Measurements from ENCODE around the gene NDUFS4. TPM values are rescaled to one million over a fixed set of nuclear protein-coding genes. Genes with fewer than 3 reads are reported as not detected.
"Not testable (repeated sequence)": the region's sequence is repeated elsewhere in the genome, so short reads cannot be mapped to it uniquely, and the experiment has no call there.

Gene NDUFS4
- total RNA-seq, 2 experiments from 2014 or later: 53.0 to 53.4 TPM

DNA sequence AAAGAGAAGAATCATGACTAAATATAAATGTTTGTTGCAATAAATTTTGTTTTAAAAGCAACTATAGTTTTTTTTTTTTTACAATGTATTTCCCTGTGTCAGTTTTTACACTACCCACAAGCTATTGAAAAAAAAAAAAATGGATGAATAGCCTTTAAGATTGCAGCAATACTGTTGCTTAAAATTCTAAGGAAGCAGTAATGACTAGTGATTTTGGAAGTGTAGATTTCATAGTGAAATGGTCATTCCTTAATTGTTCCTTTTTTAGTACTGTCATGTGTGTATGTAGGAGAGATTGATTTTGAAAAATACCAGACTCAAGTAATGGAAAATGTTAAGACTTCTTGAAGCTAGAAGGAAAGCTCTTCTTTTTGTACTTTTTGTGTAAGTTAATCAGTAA, 53.1 kb downstream of the NDUFS4 start:
- POLR2A ChIA-PET: no interaction called here
- CTCF ChIA-PET: no interaction called here
- no peak for ATAC-seq
- Mint-ChIP-seq H3K27ac (no peak overlapping the region), H3K4me3 (no peak overlapping the region), H3K9me3 (ENCODE audit: insufficient read depth) (no peaks in the 10 kb centered on the region), H3K27me3 (ENCODE audit: low read depth) (no peaks in the 10 kb centered on the region), H3K4me1 (ENCODE audit: low read depth) (no peaks in the 10 kb centered on the region), H3K36me3 (ENCODE audit: low read depth) (peaks cover 9% of the 10 kb centered on the region)
- no peak for DNase-seq

DNA sequence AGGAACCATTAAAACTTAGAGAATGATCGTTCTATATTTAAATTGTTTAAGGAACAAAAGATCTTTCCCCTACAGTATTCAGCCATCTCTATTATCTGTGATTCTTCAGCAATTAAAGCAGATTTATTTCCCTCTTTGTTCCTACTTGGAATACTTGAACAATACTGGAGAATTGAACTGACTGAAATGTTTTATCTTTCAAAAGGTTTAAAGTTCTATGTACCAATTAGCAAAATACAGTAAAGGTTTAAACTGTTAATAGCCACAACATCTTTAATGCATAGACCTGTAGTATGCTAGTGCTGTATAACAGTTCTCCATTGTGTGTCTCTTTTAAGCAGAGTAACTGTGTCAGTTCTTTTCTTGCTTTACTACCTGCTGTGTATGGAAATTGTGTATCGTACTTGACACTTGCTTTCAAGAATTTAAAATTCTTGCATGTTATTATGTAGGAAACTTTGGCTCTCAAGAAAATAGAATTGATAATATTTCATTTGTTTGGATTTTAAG, 54.0 kb downstream of the NDUFS4 start:
- ATAC-seq (no peak), DNase-seq (no peak)
- Mint-ChIP-seq H3K36me3 (ENCODE audit: low read depth) (peaks cover 4% of the 10 kb centered on the region), H3K27me3 (ENCODE audit: low read depth) (no peaks in the 10 kb centered on the region), H3K4me3 (no peak overlapping the region), H3K9me3 (ENCODE audit: insufficient read depth) (no peaks in the 10 kb centered on the region), H3K4me1 (ENCODE audit: low read depth) (no peaks in the 10 kb centered on the region), H3K27ac (no peak overlapping the region)
- ChIA-PET CTCF (no interaction called here), POLR2A (no interaction called here)

DNA sequence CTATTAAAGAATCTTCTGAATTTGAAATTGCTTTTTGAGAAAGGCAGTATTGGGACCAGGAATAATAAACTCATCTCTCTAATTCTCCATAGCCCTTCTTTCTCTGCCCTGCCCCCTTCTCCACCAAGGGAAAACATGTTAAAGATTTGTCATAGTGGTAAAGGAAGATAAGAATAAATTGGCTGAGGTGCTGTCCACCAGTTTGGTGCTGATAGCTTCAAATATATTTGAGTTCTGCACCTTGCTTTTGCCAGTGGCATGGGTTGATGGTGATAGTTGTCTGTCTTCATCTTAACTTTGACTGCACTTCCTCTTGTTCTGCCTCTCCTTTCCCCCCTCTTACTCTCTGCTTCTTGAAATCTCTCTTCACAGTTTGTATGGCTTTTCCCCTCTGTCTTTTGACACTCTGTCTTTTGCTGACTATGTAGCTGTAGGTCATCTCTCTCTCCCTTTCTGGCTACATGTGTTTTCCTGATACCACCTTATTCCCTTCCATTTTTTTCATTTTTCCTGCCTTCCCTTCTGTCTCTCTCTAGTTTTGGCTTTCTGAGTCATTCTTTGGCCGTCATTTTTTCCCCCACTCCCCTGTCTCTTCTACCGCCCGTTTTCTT, 56.6 kb downstream of the NDUFS4 start:
- ChIA-PET CTCF (no interaction called here), POLR2A (no interaction called here)
- no peak for DNase-seq
- Mint-ChIP-seq H3K27ac (no peak overlapping the region), H3K36me3 (ENCODE audit: low read depth) (peaks cover 4% of the 10 kb centered on the region), H3K4me3 (no peak overlapping the region), H3K4me1 (ENCODE audit: low read depth) (no peaks in the 10 kb centered on the region), H3K9me3 (ENCODE audit: insufficient read depth) (no peaks in the 10 kb centered on the region), H3K27me3 (ENCODE audit: low read depth) (no peaks in the 10 kb centered on the region)
- no peak for ATAC-seq

DNA sequence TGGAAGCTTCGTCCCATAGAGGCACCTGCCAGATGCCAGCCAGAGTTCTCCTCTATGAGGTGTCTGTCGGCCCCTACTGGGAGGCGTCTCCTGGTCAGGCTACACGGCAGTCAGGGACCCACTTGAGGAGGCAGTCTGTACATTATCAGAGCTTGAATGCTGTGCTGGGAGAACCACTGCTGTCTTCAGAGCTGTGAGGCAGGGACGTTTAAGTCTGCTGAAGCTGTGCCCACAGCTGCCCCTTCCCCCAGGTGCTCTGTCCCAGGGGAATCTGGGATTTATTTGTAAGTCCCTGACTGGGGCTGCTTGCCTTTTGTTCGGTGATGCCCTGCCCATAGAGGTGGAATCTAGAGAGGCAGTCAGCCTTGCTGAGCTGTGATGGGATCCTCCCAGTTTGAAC, 70.8 kb downstream of the NDUFS4 start:
- POLR2A ChIA-PET: no interaction called here
- Mint-ChIP-seq H3K27me3 (ENCODE audit: low read depth) (no peaks in the 10 kb centered on the region), H3K36me3 (ENCODE audit: low read depth) (peaks cover 31% of the 10 kb centered on the region), H3K27ac (no peak overlapping the region), H3K4me3 (no peak overlapping the region), H3K4me1 (ENCODE audit: low read depth) (no peaks in the 10 kb centered on the region), H3K9me3 (ENCODE audit: insufficient read depth) (peaks cover 1% of the 10 kb centered on the region)
- DNase-seq: no peak
- ATAC-seq: no peak
- CTCF ChIA-PET: no interaction called here

DNA sequence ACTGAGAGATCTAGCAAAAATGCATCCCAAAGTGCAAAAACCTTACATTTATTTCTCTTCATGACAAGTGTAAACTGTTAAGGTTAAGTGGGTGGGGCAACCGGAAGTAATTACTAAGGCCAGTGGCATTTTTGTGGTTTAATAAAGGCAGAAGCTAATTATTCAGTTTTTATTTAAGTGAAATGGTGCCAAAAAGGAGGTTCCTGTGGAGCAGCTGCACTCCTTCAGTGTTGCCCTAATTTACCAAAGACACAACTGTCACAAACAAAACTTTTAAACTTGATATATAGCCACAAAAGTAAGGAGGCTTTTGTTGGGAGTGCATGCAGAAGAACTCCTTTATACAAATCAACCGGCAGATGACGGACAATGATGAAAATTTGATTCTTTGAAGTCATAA, 81.6 kb downstream of the NDUFS4 start:
- ATAC-seq (no peak), DNase-seq (no peak)
- no peak overlapping the region for H3K4me3 Mint-ChIP-seq
- H3K27me3 Mint-ChIP-seq (ENCODE audit: low read depth): no peaks in the 10 kb centered on the region
- peaks cover 17% of the 10 kb centered on the region for H3K36me3 Mint-ChIP-seq (ENCODE audit: low read depth)
- H3K27ac Mint-ChIP-seq: no peak overlapping the region
- H3K9me3 Mint-ChIP-seq (ENCODE audit: insufficient read depth): no peaks in the 10 kb centered on the region
- ChIA-PET POLR2A (no interaction called here), CTCF (no interaction called here)
- no peaks in the 10 kb centered on the region for H3K4me1 Mint-ChIP-seq (ENCODE audit: low read depth)

DNA sequence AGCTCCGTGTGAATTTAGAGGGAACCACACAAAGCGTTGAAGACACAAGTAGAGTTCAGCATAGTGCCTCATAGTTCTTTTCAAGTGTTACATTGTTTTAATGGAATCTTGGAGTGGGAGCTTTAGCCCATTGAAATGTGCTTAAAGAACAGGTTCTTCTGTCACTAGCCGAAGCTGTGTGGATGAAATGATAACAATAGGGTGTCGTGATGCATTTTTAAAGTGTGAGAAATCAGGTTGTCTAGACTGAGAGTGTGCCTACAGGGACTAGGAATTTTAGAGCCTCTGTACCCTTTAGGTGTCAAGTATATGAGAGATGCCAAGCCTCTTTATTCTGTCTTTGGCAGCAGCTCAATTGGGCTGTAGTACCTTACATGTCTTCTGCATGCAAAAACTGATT, 83.0 kb downstream of the NDUFS4 start:
- peaks cover 25% of the 10 kb centered on the region for H3K36me3 Mint-ChIP-seq (ENCODE audit: low read depth)
- no peaks in the 10 kb centered on the region for H3K27me3 Mint-ChIP-seq (ENCODE audit: low read depth)

DNA sequence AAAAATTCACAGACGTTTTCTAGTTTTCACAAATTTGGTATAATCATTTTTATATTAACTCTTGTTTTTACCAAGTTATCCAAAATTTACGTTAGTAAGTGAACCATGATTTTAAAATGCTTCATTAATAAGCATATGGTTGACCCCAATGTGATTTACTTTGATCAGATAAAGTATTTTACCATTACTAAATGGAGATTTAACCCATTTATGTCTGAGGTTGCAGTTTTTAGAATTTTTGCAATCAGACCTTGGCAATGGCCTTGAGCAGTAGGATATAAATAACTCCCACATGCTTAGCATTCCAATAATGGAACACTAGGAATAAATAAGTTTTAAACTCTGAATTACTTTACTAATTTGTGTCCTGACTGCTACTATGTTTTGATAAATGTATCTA, 84.6 kb downstream of the NDUFS4 start:
- H3K9me3 Mint-ChIP-seq (ENCODE audit: insufficient read depth): no peaks in the 10 kb centered on the region
- H3K27ac Mint-ChIP-seq: no peak overlapping the region
- POLR2A ChIA-PET: no interaction called here
- no peaks in the 10 kb centered on the region for H3K27me3 Mint-ChIP-seq (ENCODE audit: low read depth)
- H3K4me3 Mint-ChIP-seq: no peak overlapping the region
- ATAC-seq (no peak), DNase-seq (no peak)
- H3K36me3 Mint-ChIP-seq (ENCODE audit: low read depth): peaks cover 32% of the 10 kb centered on the region
- CTCF ChIA-PET: no interaction called here
- H3K4me1 Mint-ChIP-seq (ENCODE audit: low read depth): no peaks in the 10 kb centered on the region

More for the DNA sequence above, 83.0 kb downstream of the NDUFS4 start:
- no peak for DNase-seq
- POLR2A ChIA-PET: no interaction called here
- Mint-ChIP-seq H3K9me3 (ENCODE audit: insufficient read depth) (no peaks in the 10 kb centered on the region), H3K4me1 (ENCODE audit: low read depth) (no peaks in the 10 kb centered on the region), H3K4me3 (no peak overlapping the region), H3K27ac (no peak overlapping the region)
- ATAC-seq: no peak
- CTCF ChIA-PET: interaction anchor here (1.2 kb wide), 1 partner anchor 9 kb away, joined by 3 read pairs; no protein-coding TSS in a partner anchor

DNA sequence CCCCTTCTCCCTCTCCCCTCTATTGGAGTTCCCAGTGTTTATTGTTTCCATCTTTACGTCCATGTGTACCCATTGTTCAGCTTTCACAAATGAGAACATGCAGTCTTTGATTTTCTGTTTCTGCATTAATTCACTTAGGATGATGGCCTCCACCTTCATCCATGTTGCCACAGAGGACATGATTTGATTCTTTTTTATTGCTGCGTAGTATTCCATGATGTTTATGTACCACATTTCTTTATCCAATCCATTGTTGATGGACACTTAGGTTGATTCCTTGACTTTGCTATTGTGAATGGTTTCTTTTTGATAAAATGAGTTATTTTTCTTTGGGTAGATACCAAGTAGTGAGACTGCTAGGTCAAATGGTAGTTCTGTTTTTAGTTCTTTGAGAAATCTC, 88.9 kb downstream of the NDUFS4 start:
- Mint-ChIP-seq H3K4me3 (no peak overlapping the region), H3K27ac (no peak overlapping the region), H3K36me3 (ENCODE audit: low read depth) (peaks cover 26% of the 10 kb centered on the region), H3K27me3 (ENCODE audit: low read depth) (no peaks in the 10 kb centered on the region), H3K4me1 (ENCODE audit: low read depth) (no peaks in the 10 kb centered on the region), H3K9me3 (ENCODE audit: insufficient read depth) (no peaks in the 10 kb centered on the region)
- DNase-seq (no peak), ATAC-seq (no peak)
- POLR2A ChIA-PET: no interaction called here
- CTCF ChIA-PET: no interaction called here

DNA sequence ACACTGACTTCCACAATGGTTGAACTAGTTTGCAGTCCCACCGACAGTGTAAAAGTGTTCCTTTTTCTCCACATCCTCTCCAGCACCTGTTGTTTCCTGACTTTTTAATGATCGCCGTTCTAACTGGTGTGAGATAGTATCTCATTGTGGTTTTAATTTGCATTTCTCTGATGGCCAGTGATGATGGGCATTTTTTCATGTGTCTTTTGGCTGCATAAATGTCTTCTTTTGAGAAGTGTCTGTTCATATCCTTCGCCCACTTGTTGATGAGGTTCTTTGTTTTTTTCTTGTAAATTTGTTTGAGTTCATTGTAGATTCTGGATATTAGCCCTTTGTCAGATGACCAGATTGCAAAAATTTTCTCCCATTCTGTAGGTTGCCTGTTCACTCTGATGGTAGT, 100.1 kb downstream of the NDUFS4 start:
- CTCF ChIA-PET; DNase-seq; H3K4me1 Mint-ChIP-seq (ENCODE audit: low read depth); H3K27me3 Mint-ChIP-seq (ENCODE audit: low read depth); H3K4me3 Mint-ChIP-seq; H3K9me3 Mint-ChIP-seq (ENCODE audit: insufficient read depth); H3K27ac Mint-ChIP-seq; ATAC-seq; POLR2A ChIA-PET: not testable (repeated sequence)
- peaks cover 39% of the 10 kb centered on the region for H3K36me3 Mint-ChIP-seq (ENCODE audit: low read depth)

DNA sequence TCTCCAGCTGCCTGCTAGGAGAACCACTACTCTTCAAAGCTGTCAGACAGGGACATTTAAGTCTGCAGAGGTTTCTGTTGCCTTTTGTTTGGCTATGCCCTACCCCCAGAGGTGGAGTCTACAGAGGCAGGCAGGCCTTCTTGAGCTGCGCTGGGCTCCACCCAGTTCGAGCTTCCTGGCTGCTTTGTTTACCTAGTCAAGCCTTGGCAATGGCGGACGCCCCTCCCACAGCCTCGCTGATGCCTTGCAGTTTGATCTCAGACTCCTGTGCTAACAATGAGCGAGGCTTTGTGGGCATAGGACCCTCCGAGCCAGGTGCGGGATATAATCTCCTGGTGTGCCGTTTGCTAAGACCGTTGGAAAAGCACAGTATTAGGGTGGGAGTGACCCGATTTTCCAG, 104.9 kb downstream of the NDUFS4 start:
- H3K36me3 Mint-ChIP-seq (ENCODE audit: low read depth): peaks cover 45% of the 10 kb centered on the region
- H3K4me3 Mint-ChIP-seq; H3K27ac Mint-ChIP-seq; DNase-seq; POLR2A ChIA-PET; H3K9me3 Mint-ChIP-seq (ENCODE audit: insufficient read depth); H3K27me3 Mint-ChIP-seq (ENCODE audit: low read depth); H3K4me1 Mint-ChIP-seq (ENCODE audit: low read depth); ATAC-seq; CTCF ChIA-PET: not testable (repeated sequence)

DNA sequence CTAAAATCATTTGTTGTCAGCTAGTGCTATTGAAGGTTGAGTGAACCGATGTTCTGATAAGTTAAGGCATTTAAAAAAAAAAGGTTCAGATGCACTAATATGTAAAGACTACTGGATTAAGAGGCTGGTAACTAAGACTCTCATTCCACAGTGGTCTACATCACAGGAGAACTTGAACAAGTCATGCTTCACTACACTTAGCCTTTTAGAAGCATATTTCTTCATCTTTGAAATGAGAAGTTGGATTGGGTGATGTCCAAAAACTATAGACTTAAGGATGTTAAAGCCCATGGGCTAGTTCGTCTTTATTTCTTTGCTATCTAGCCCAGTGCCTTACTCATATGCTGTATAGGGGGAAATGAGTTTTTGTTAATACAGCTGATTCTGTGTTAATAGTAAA, 107.2 kb downstream of the NDUFS4 start:
- Mint-ChIP-seq H3K9me3 (ENCODE audit: insufficient read depth) (peaks cover 10% of the 10 kb centered on the region), H3K27me3 (ENCODE audit: low read depth) (no peaks in the 10 kb centered on the region), H3K36me3 (ENCODE audit: low read depth) (peaks cover 41% of the 10 kb centered on the region), H3K27ac (no peak overlapping the region), H3K4me3 (no peak overlapping the region), H3K4me1 (ENCODE audit: low read depth) (no peaks in the 10 kb centered on the region)
- ChIA-PET POLR2A (no interaction called here), CTCF (no interaction called here)
- ATAC-seq (no peak), DNase-seq (no peak)

DNA sequence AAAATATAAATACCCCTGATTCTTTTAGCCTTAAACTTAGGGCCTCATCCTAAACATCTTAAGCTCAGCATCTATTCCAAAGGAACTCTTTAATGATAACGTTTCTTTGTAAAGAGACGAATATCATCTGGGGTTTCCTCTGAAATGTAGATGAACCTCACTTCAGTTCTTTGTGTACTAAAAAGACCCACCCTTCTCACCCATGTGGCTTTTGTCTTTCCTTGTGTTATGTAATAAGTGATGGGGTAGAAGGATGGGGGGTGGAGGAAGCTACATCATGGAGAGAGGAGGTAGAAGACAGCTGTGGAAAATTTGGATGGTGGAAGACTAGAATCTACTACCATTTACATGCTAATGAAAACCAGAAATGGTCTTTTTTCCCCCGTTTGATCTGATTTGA, 111.0 kb downstream of the NDUFS4 start:
- Mint-ChIP-seq H3K27me3 (ENCODE audit: low read depth) (no peaks in the 10 kb centered on the region), H3K9me3 (ENCODE audit: insufficient read depth) (no peaks in the 10 kb centered on the region), H3K36me3 (ENCODE audit: low read depth) (peaks cover 20% of the 10 kb centered on the region), H3K4me1 (ENCODE audit: low read depth) (no peaks in the 10 kb centered on the region), H3K4me3 (no peak overlapping the region), H3K27ac (no peak overlapping the region)
- CTCF ChIA-PET: no interaction called here
- POLR2A ChIA-PET: no interaction called here
- ATAC-seq (no peak), DNase-seq (no peak)

DNA sequence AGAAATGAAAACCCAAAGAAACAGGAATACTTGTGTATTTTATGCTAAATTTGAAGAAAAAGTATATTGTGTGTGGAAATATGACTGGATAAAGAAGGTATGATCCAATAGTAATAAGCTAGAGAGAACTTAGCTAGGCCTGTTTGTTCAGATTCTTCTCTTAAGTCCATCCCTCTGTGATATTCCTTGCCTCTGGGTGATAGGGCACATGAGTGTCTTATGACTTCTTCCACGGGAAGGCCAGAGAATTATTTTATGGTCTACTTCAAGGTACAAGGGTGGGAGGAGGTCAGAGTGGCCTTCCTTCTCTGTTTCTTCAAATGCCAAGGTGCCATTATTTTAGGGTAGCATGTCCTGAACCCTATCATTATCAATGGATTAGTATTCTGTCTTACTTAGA, 113.7 kb downstream of the NDUFS4 start:
- no peak for DNase-seq
- H3K36me3 Mint-ChIP-seq (ENCODE audit: low read depth): peaks cover 19% of the 10 kb centered on the region
- no peak overlapping the region for H3K4me3 Mint-ChIP-seq
- H3K4me1 Mint-ChIP-seq (ENCODE audit: low read depth): no peaks in the 10 kb centered on the region
- CTCF ChIA-PET: no interaction called here
- no peak overlapping the region for H3K27ac Mint-ChIP-seq
- POLR2A ChIA-PET: no interaction called here
- no peaks in the 10 kb centered on the region for H3K9me3 Mint-ChIP-seq (ENCODE audit: insufficient read depth)
- ATAC-seq: no peak
- H3K27me3 Mint-ChIP-seq (ENCODE audit: low read depth): no peaks in the 10 kb centered on the region

All from activated CD8-positive, alpha-beta T cell treated with anti-CD3 and anti-CD28 coated beads, Interleukin-2, amount 10 ng/mL, durations not matched to agents 7 days and 5 days (primary cell).